Activated T-helper 1 cell treated with anti-CD3 and anti-CD28 coated beads, Interleukin-12 subunit alpha, Interleukin-12 subunit beta, Interleukin-2, Interleukin-4 antibody, amounts not matched to agents 30 ng/mL and 10 ng/mL and 1 ng/mL, durations not matched to agents 14 hours and 24 hours and 36 hours (primary cell): ENCODE results near the gene PHLDB3. TPM values are rescaled to one million over a fixed set of nuclear protein-coding genes. Genes with fewer than 3 reads are reported as not detected.

Experiments
- DNase-seq: peaks from one replicate; pipeline ENCODE4 v3.0.0; 2021; ENCODE audit warnings: low spot score
- H3K27ac Mint-ChIP-seq: one replicate; pipeline ENCODE4 v1.8.0; 2021; ENCODE audit warnings: mild to moderate bottlenecking, mixed read lengths
- H3K27me3 Mint-ChIP-seq: one replicate; pipeline ENCODE4 v1.8.0; 2022; ENCODE audit warnings: mild to moderate bottlenecking, moderate library complexity, mixed read lengths; ENCODE audit not compliant: insufficient read depth
- H3K36me3 Mint-ChIP-seq: one replicate; pipeline ENCODE4 v1.8.0; 2021; ENCODE audit warnings: low read depth, mixed read lengths
- H3K4me1 Mint-ChIP-seq: one replicate; pipeline ENCODE4 v1.8.0; 2021; ENCODE audit warnings: low read depth, mixed read lengths
- H3K4me3 Mint-ChIP-seq: one replicate; pipeline ENCODE4 v1.8.0; 2021; ENCODE audit warnings: mild to moderate bottlenecking, moderate library complexity, mixed read lengths
- H3K9me3 Mint-ChIP-seq: one replicate; pipeline ENCODE4 v1.8.0; 2021; ENCODE audit warnings: mixed read lengths
- intact Hi-C: fragments of 100-400 bp; cut with micrococcal nuclease; formaldehyde crosslinking; loops from one replicate; pipeline ENCODE4 v1.15.1; 2024
- total RNA-seq: library from RNA; stranded (reverse); gene quantifications from 2 replicates; pipeline ENCODE4 v1.2.3, GENCODE V29; 2022

Gene PHLDB3
- total RNA-seq, 1 donor from 2014 or later, result 26.8 TPM

GRCh38 chr19:43468354-43469159, 36.0 kb downstream of the PHLDB3 start:
- no peaks in the 10 kb centered on the region for H3K9me3 Mint-ChIP-seq
- DNase-seq, result no peak
- H3K4me3 Mint-ChIP-seq, result no peak overlapping the region
- peak overlapping the region; percentile 66 for H3K27ac Mint-ChIP-seq
- intact Hi-C loops, result no loop called here
- no peaks in the 10 kb centered on the region for H3K27me3 Mint-ChIP-seq
- H3K36me3 Mint-ChIP-seq, result no peaks in the 10 kb centered on the region
- H3K4me1 Mint-ChIP-seq, result peaks cover 37% of the 10 kb centered on the region

GRCh38 chr19:43467730-43468129, 36.8 kb downstream of the PHLDB3 start:
- intact Hi-C loops, result no loop called here
- peaks cover 37% of the 10 kb centered on the region for H3K4me1 Mint-ChIP-seq
- DNase-seq, result no peak
- no peaks in the 10 kb centered on the region for H3K27me3 Mint-ChIP-seq
- no peak overlapping the region for H3K4me3 Mint-ChIP-seq
- no peaks in the 10 kb centered on the region for H3K36me3 Mint-ChIP-seq
- peak overlapping the region; percentile 43 for H3K27ac Mint-ChIP-seq
- H3K9me3 Mint-ChIP-seq, result no peaks in the 10 kb centered on the region

- no peaks in the 10 kb centered on the region for H3K27me3 Mint-ChIP-seq
- H3K4me3 Mint-ChIP-seq, result no peak overlapping the region
- H3K36me3 Mint-ChIP-seq, result no peaks in the 10 kb centered on the region
- H3K4me1 Mint-ChIP-seq, result peaks cover 39% of the 10 kb centered on the region
- H3K27ac Mint-ChIP-seq, result no peak overlapping the region
- intact Hi-C loops, result no loop called here
- H3K9me3 Mint-ChIP-seq, result no peaks in the 10 kb centered on the region
- no peak for DNase-seq
Measured at GRCh38 chr19:43467276-43467675, 37.3 kb downstream of the PHLDB3 start.

- Mint-ChIP-seq H3K4me1 (peaks cover 44% of the 10 kb centered on the region), H3K9me3 (no peaks in the 10 kb centered on the region), H3K27me3 (no peaks in the 10 kb centered on the region), H3K36me3 (no peaks in the 10 kb centered on the region), H3K4me3 (no peak overlapping the region), H3K27ac (no peak overlapping the region)
- intact Hi-C loops, result no loop called here
- DNase-seq, result no peak
Measured at GRCh38 chr19:43466793-43467192, 37.8 kb downstream of the PHLDB3 start.

- H3K4me1 Mint-ChIP-seq, result peaks cover 55% of the 10 kb centered on the region
Measured at GRCh38 chr19:43465468-43466120, 39.0 kb downstream of the PHLDB3 start, which contains the start of gene LYPD3. Gene LYPD3, minus strand, starts transcription at chr19:43465608. Its CDS starts 37 bp downstream, at chr19:43465571.

GRCh38 chr19:43464134-43464775, 40.3 kb downstream of the PHLDB3 start:
- no peak for DNase-seq
- Mint-ChIP-seq H3K4me1 (peaks cover 52% of the 10 kb centered on the region), H3K36me3 (no peaks in the 10 kb centered on the region), H3K9me3 (no peaks in the 10 kb centered on the region), H3K27me3 (no peaks in the 10 kb centered on the region), H3K4me3 (peak overlapping the region; percentile 92), H3K27ac (peak overlapping the region; percentile 90)
- intact Hi-C loops, result no loop called here

More at GRCh38 chr19:43465468-43466120, 39.0 kb downstream of the PHLDB3 start, which contains the start of gene LYPD3:
- H3K36me3 Mint-ChIP-seq, result no peaks in the 10 kb centered on the region
- no peaks in the 10 kb centered on the region for H3K27me3 Mint-ChIP-seq
- no peaks in the 10 kb centered on the region for H3K9me3 Mint-ChIP-seq
- peak within 1 kb of the TSS; percentile 92 for H3K4me3 Mint-ChIP-seq
- intact Hi-C loops, result no loop called here
- peak within 1 kb of the TSS; percentile 36 for H3K27ac Mint-ChIP-seq
- no peak for DNase-seq

GRCh38 chr19:43463381-43464133, 41.0 kb downstream of the PHLDB3 start:
- no peaks in the 10 kb centered on the region for H3K27me3 Mint-ChIP-seq
- DNase-seq, result peak; percentile 96
- intact Hi-C loops, result loop anchor here (1.0 kb wide), 11 partner anchors 12 to 291 kb away; partner anchors contain the start of genes CADM4, ETHE1, IRGQ and PHLDB3
- H3K4me3 Mint-ChIP-seq, result peak overlapping the region; percentile 92
- no peaks in the 10 kb centered on the region for H3K36me3 Mint-ChIP-seq
- H3K4me1 Mint-ChIP-seq, result peaks cover 45% of the 10 kb centered on the region
- H3K9me3 Mint-ChIP-seq, result no peaks in the 10 kb centered on the region
- peak overlapping the region; percentile 90 for H3K27ac Mint-ChIP-seq

GRCh38 chr19:43462785-43463380, 41.7 kb downstream of the PHLDB3 start:
- Mint-ChIP-seq H3K27me3 (no peaks in the 10 kb centered on the region), H3K4me1 (peaks cover 38% of the 10 kb centered on the region), H3K4me3 (peak overlapping the region; percentile 92), H3K36me3 (no peaks in the 10 kb centered on the region), H3K27ac (peak overlapping the region; percentile 90), H3K9me3 (no peaks in the 10 kb centered on the region)
- DNase-seq, result no peak
- intact Hi-C loops, result loop anchor here (1.0 kb wide), 11 partner anchors 12 to 291 kb away; partner anchors contain the start of genes CADM4, ETHE1, IRGQ and PHLDB3

GRCh38 chr19:43462383-43462782, 42.2 kb downstream of the PHLDB3 start:
- peak overlapping the region; percentile 91 for H3K27ac Mint-ChIP-seq
- no peak for DNase-seq
- peak overlapping the region; percentile 92 for H3K4me3 Mint-ChIP-seq
- no peaks in the 10 kb centered on the region for H3K36me3 Mint-ChIP-seq
- H3K27me3 Mint-ChIP-seq, result no peaks in the 10 kb centered on the region
- intact Hi-C loops, result no loop called here
- no peaks in the 10 kb centered on the region for H3K9me3 Mint-ChIP-seq
- peaks cover 33% of the 10 kb centered on the region for H3K4me1 Mint-ChIP-seq

- Mint-ChIP-seq H3K27me3 (no peaks in the 10 kb centered on the region), H3K36me3 (no peaks in the 10 kb centered on the region), H3K4me3 (no peak overlapping the region), H3K4me1 (peaks cover 29% of the 10 kb centered on the region), H3K9me3 (no peaks in the 10 kb centered on the region), H3K27ac (peak overlapping the region; percentile 11)
- intact Hi-C loops, result no loop called here
- DNase-seq, result no peak
Measured at GRCh38 chr19:43461303-43461702, 43.2 kb downstream of the PHLDB3 start.

GRCh38 chr19:43460362-43461016, 44.1 kb downstream of the PHLDB3 start:
- DNase-seq, result no peak
- H3K36me3 Mint-ChIP-seq, result no peaks in the 10 kb centered on the region
- no peak overlapping the region for H3K4me3 Mint-ChIP-seq
- H3K27me3 Mint-ChIP-seq, result no peaks in the 10 kb centered on the region
- intact Hi-C loops, result no loop called here
- no peaks in the 10 kb centered on the region for H3K9me3 Mint-ChIP-seq
- peaks cover 33% of the 10 kb centered on the region for H3K4me1 Mint-ChIP-seq
- no peak overlapping the region for H3K27ac Mint-ChIP-seq
